ENCODE results near the gene LYPD6.
"Not testable (repeated sequence)": the region's sequence is repeated elsewhere in the genome, so short reads cannot be mapped to it uniquely, and the experiment has no call there.

Gene LYPD6

DNA sequence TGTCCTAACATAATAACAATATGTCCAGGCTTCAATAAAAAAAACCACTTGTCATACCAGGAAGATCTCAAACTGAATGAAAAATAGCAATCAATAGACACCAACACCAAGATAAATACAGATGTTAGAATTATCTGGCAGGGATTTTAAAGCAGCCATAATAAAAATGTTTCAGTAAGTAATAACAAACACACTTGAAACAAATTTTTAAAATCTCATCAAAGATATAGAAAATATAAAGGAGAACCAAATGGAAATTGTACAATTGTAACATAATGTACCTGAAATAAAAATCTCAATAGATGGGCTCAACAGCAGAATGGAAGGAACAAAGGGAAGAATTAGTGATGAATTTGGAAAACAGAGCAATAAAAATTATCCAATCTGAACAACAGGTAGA, 128.1 kb downstream of the LYPD6 start:
- DNase-seq, result no peak

DNA sequence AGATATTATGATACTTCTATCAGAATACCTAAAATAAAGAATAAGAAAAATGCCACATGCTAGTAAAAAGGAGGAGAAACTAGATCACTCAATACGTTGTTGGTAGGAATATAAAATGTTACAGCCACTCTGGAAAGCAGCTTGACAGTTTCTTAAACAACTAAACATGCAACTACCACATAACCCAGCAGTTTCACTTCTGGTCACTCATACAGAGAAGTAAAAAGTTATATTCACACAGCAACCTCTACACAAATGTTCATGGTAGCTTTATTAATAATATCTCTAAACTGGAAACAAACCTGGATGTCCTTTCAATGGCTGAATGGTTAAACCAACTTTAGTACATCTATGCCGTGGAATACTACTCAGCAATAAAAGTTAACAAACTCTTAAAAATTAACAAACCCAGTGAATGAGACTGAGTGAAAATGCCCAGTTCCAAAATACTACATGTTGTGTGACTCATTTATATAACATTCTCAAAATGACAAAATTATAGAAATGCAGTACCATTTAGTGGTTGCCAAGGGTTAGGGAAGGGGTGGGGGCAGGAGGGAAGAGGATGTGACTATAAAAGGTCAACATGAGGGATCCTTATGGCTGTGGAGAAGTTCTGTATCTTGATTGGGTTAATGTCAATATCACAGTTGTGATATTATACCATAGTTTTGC, 133.1 kb downstream of the LYPD6 start:
- DNase-seq, result no peak

DNA sequence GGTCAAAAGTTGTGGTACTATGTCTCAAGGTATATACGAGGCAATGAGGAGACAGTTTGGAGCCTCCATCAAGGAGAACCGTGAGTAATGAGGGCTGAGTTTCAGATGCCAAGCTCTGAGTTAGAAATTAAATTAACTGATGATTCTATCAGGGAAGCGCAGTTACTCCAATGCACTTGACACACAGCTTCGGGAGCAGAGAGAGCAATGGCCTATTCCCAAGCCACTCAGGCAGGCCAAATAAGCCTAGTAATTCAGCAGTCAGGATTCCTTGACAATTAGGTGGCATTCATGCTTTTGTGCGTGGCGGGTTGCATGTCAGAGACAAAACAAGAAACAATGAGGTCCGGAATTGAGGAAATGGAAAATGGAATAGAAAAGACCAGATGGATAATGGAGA, 134.0 kb downstream of the LYPD6 start:
- DNase-seq, result no peak

DNA sequence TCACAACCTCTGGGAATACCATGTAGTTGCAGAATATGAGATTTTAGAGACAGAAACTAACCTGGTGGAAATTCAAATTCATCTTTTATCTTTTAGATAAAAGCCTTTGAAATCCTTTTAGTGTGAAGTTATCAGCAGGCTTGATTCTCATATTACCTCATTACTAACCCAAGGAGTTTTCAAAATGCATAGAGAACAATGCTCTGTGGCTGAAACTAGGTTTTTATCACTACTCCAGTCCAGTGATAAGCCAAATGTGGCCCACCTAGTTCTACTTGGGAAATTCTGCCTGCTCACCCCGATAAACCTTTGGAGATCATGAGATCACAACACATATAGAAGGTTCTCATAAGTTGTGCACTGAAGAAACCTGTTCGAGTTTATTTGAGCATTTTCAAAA, 135.5 kb downstream of the LYPD6 start:
- DNase-seq, result no peak

DNA sequence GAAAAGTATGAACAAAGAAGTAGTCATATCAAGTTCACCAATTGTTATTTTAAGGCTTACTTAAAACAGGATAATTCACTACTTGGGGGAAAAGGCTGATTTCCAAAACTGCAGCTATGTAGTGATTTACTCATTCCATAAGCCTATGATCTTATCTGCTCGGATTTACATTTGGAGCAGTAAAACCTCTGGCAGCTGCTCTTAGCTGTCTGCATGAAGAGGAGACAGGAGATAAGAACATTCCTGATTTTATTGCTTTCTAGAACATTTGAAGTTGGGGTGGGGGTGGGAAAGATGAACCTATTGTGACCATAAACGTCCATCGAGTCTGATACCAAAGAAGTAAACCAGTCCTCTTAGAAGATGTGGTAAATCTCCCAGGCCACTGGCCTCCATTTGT, 136.2 kb downstream of the LYPD6 start:
- no peak for DNase-seq

DNA sequence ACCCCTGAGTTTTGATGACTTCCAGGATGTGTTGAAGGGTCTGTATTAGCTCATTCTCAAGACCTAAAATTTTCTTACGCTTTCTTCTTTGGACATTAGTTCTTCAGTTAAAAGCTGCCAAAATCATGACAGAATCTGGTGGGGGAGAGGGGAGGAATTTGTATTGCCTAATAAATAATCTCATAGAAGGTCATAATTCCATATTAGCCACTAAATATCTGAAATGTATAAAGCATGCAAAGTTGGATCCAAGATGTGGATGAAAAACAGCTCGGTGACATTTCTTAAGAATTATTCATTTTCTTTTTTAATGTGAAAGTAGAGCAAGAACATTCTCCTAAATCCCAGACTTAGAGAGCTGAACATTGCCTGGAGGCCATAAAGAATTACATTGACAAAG, 137.0 kb downstream of the LYPD6 start:
- no peak for DNase-seq

DNA sequence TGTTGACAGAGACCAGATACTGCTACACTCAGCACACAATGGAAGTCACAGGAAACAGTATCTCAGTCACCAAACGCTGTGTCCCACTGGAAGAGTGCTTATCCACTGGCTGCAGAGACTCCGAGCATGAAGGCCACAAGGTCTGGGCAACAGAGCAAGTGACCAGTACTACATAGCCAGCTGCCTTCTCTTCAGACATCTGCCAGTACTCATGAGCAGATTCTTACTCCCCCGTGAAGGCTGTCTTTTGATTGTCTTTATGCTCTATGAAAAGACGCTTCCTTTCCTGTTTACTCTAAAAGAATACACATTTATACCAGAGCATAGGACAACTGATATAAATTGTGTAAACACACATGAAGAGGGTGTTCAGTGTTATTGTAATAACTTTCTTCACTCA, 138.2 kb downstream of the LYPD6 start:
- DNase-seq, result no peak

DNA sequence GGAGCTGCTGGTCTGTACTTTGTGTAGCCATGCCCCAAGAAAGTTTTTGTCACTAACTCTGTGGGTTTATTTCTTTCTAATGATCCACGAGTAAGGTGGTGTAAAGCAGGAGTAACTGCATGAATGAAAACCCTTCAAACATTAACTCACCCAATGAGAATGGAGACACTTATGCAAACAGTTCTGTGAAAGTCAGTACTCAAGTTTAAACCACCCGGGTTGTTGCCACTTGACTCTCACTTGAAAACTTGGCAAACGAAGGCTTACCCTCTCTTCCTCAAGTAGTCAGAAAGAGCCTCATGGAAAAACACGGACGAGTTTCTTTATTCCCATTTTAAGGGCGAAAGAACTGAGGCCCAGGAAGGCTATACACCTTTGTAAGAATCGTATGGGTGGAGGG, 139.7 kb downstream of the LYPD6 start:
- no peak for DNase-seq

DNA sequence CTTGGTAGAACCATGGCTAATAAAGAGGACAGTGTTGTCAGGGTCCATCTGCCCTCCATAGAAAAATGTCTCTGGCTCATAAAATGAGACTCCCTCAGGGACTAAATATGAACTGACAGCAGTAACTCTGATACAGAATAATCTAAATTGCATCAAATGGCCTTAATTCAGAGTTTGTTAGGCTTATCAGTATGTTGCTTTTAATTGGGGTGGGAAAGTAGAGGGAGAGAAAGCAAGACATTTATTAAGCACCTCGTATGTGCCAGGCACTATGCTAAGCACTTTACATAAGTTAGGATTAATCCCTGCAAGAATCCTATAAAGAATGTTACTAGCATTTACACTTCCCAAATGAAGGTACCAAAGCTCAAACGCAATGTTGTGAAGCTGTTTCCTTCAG, 142.0 kb downstream of the LYPD6 start:
- no peak for DNase-seq

DNA sequence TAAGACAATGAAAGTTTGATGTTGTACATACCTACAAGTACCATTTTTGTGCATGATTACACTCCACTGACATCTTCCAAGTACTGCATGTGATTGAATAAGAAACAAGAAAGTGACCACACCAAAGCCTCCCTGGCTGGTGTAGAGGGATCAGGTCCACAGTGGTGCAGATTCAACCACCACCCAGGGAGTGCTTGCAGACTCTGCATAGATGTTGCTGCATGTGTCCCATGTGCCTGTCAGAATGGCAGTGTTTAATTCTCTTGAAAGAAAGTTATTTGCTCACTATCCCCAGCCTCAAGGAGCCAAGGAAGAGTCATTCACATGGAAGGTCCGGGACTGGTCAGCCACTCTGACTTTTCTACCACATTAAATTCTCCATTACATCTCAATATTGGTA, 142.7 kb downstream of the LYPD6 start:
- no peak for DNase-seq

DNA sequence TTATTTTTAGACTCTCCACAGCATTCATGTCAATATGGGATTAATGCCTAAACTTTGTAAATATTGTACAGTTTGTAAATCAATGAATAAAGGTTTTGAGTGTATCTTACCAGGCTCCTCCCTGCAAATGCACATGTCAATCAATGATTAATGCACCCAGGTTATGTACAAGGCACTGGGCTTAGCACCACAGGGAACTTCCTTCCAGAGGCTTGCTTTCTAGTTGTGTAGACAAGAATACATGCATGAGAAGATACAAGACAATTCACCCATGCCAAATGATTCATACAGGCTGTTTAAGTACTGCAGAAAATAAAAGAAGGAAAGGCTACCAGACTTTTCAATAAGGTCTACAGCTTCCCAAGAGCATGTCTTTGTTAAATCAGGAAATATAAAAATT, 143.1 kb downstream of the LYPD6 start:
- DNase-seq, result no peak

DNA sequence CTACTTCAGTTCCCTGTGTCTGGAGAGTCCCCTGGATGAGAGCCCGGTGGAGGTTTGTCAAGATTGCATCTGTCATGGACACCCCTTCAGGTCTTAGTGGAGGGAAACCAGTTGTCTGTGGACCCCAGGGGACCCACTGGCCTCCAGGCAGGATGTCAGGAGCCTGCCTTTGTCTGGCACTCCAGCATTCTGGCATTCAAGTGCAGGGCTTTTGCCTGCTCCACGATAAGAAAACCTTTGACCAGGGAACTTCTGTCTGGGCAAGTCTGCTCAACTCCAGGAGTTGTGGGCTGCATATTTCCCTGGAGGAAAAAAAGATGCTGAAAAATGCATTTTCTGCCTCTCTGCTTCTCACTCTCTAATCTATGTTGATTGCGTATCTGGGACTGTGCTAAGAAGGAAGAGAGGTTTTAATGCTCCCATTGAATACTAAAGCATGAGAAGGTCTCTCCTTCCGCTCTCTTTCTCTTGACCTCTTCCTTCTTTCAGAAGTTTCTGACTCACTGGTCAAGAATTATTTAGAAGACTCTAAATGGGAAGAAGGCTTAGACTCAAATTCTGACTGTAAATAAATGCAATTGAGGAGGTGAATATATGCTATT, 152.7 kb downstream of the LYPD6 start:
- DNase-seq, result no peak

DNA sequence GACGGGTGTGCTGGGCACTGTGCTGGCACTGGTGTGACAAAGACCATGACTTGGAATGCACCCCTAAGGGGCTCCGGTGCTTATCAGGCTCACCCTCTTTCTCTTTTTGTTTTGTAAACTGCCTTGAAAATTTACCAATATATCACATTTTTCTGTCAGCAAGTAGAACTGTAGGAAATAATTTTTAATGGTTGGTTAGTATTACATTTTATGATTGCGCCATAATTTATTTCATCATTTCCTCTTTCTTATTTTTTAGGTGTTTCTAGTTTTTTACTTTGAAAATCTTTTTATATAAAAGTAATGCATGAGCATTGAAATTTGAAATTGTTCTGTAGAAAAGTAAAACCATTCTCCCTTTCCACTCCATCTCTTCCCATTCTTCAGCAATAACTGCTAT, 156.3 kb downstream of the LYPD6 start:
- DNase-seq, result no peak

DNA sequence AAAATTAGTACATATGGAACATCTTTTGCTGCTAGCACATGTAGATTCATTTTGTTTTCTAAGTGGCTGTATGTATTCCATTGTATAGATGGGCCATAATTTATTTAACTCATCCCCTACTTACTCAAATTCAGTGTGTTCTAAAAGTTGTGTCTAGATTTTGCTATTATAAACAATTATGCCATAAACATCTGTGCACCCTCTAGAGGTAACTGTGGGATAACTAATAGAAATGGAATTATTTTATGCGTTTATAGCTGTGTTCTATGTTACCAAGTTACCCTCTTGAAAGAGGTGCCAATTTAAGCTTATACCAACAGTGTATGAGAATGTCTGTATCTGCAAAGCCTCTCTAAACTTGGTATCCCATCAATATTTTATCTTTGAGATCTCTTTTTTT, 156.8 kb downstream of the LYPD6 start:
- no peak for DNase-seq

DNA sequence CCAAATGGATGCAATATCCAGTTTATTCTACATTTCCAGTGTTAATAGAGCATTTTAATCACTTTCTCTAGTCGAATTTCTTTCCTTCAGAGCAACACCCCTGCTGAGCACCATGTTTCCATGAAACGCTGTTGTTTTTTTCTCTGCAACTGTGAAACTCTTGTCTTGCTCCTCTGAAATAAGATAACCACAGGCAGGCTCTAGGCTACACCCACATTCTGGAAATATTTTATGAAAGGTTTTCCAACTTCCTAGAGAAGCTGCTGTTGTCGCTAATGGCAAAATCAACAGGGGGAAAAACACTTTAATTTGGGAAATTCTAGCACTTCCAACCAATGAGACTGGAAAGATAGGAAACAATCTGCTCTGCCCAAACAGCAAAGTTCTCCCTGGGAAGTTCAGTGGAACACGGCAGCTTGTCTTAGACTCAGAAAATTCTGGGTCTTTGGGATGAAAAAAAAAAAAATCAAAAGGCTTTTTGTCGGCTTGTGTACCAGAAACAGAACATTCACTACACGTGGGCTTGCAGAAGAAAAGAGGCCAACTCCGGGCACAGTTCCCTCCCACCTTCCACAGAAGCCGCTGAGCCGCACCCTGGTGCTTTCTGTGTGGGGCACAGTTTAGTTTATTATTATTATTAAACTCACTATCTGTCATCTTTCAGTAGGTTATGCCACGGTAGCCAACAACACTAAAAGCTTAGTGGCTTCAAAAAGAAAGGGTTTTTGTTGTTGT, 158.5 kb downstream of the LYPD6 start:
- DNase-seq, result no peak

DNA sequence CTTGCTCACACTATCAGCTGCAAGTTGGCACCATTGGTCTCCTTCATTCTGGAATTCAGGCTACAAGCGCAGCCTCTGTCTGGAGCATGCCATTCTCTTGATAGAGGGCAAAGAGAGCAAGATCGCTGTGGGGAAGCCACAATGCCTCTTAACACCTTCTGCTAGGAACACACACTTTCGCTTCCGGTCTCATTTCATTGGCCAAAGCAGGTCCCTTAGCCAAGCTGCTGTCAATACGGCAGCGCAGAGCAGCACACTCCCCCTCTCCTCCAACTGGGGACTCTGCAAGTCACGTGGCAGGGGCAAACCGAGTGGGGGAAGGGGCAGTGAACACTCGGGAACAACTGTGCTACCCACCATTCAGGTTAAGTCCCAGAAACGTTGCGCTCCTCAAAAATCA, 159.1 kb downstream of the LYPD6 start:
- no peak for DNase-seq

DNA sequence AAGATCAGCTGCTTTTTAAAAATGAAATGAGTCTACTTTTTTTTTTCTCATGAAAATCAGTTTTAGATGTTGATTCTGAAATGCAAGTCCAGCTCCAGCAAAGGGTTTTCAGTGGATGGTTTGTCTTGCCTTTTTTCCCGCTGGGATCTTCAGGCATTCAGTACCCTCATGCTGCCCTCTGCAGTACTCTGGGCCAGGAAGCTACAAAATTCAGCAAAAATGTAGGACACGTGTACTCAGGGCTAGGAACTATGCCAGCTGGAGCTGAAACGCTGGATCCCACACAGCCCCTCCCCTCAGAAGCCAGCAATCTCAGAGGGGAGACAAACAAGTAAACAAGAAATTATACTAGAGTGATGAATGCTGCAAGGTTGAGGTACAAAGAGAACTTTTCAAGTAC, 159.9 kb downstream of the LYPD6 start:
- peak in 1 of 2 experiments; percentile 3 for DNase-seq

DNA sequence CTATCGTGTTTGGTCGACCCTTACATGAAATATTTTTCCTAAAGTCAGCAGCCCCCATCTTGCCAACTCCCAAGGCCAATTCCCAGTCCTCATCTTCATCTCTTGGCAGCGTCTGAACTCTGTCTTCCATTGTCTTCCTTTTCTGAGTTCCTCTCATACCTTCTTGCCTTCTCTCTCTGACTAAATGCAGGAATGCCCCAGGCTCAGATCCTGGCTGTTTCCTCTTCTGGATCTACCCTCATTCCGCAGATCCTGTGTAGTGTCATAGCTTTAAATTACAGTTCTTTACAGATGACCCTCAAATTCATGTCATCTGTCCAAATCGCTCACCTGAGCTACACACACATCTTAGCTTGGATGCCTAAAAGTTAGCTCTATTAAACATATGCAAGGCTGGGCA, 162.5 kb downstream of the LYPD6 start:
- DNase-seq, result no peak

DNA sequence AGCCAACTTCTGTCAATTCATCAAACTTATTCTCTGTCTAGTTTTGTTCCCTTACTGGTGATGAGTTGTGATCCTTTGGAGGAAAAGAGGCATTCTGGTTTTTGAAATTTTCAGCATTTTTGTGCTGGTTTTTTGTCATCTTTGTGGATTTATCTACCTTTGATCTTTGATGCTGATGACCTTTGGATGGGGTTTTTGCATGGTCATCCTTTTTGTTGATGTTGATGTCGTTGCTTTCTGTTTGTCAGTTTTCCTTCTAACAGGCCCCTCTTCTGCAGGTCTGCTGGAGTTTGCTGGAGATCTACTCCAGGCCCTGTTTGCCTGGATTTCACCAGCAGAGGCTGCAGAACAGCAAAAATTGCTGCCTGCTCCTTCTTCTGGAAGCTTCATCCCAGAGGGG, 168.8 kb downstream of the LYPD6 start:
- DNase-seq, result not testable (repeated sequence)

DNA sequence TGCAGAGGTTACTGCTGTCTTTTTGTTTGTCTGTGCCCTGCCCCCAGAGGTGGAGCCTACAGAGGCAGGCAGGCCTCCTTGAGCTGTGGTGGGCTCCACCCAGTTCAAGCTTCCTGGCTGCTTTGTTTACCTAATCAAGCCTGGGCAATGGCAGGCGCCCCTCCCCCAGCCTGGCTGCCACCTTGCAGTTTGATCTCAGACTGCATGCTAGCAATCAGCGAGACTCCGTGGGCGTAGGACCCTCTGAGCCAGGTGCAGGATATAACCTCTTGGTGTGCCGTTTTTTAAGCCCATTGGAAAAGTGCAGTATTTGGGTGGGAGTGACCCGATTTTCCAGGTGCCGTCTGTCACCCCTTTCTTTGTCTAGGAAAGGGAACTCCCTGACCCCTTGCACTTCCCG, 176.4 kb downstream of the LYPD6 start:
- not testable (repeated sequence) for DNase-seq

DNA sequence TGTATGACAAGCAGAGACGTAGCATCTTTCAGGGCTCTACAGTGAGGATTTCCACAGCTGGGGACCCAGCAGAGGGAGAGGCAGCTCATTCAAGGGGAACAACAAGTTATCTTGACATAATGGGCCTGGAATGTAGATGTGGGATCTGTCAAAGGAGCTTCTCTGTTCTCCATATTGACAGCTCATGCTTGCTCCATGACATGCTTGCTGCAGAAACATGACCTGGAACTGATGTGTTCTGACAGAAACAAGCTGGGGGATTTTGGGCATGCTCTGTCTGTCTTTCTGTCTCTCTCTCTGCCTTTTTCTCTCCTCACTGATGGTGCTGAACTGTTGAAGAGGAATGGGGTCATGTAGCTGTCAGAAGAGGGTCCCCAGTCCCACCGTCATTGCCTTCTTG, 177.6 kb downstream of the LYPD6 start:
- no peak for DNase-seq

DNA sequence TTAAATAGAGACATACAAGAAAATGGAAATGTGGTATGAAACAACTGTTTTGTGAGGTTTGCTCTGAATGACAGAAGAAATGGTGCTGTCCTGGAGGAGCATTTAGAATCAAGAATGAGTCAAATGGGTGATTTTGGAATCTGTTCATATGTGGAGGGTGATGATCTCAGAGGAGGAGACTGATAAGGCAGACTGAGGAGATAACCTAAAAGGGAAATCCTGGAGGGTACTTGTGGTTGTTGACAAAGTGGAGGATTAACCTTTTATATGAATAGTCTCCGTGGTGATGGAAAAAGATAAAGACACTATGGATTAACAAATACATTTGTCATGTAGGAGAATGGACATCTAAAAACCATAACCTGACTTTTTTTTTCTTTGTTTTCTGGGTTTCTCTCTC, 183.1 kb downstream of the LYPD6 start:
- no peak for DNase-seq

All from NCI-H524 (cell line).